Activated naive CD8-positive, alpha-beta T cell (primary cell): Measurements from ENCODE around the gene ICAM2.

Experiments used
- H3K27ac Mint-ChIP-seq: one replicate; pipeline ENCODE4 v1.8.0; 2021; ENCODE audit warnings: mixed read lengths
- H3K27me3 Mint-ChIP-seq: one replicate; pipeline ENCODE4 v1.8.0; 2021; ENCODE audit warnings: mixed read lengths
- H3K36me3 Mint-ChIP-seq: one replicate; pipeline ENCODE4 v1.8.0; 2021; ENCODE audit warnings: mixed read lengths
- H3K4me1 Mint-ChIP-seq: one replicate; pipeline ENCODE4 v1.8.0; 2021; ENCODE audit warnings: low read depth, mixed read lengths
- H3K4me3 Mint-ChIP-seq: one replicate; pipeline ENCODE4 v1.8.0; 2021; ENCODE audit warnings: mild to moderate bottlenecking, mixed read lengths
- H3K9me3 Mint-ChIP-seq: one replicate; pipeline ENCODE4 v1.8.0; 2021; ENCODE audit warnings: low read depth, mixed read lengths

The ICAM2 gene

DNA sequence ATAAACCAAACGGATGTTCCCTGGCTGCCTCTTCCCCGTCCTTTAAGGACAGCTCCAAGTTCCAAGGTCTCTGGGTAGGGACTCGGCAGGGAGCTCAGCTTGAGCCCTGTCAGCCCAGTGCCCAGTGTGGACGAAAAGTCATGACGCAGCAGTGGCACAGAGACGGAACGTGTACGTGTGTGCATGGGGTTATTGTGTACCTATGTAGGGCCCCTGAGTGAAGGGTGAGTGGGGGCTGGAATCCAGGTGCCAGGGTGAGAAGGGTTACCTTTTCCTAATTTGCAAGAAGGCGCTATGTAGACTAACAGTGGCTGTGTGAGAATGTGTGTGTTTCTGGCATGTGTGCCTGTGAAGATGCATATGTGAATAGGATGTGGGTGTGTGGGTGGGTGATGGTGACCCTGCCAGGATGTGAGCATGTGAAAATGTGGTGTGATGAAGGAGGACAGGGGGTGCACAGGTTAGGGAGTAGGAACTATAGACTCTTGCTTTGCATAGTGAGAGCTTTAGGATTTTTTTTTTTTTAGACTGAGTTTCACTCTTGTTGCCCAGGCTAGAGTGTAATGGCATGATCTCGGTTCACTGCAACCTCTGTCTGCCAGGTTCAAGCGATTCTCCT, 53.7 kb downstream of the ICAM2 start:
- H3K27me3 Mint-ChIP-seq: no peaks in the 10 kb centered on the region
- peak overlapping the region; percentile 4 for H3K4me3 Mint-ChIP-seq
- H3K36me3 Mint-ChIP-seq: no peaks in the 10 kb centered on the region
- H3K4me1 Mint-ChIP-seq: peaks cover 13% of the 10 kb centered on the region
- H3K27ac Mint-ChIP-seq: no peak overlapping the region
- no peaks in the 10 kb centered on the region for H3K9me3 Mint-ChIP-seq

DNA sequence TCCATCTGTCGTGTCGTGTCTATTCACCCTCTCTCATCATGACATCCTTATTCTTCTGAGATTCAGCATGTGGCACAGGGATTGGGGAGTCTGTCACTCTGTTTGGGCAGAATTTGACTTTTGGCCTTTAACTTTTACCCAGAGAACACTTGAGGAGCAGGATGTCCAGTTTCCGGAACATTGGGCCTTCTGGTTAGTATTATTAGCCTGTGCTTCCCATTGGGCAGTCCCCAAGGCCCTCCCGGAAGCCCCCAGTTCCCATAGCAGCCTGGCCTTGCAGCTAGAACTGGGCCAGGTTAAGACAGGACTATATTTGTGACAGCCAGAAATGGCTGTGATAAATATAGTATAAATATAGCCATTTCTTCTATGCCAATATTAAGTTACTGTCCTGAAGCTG, 57.3 kb downstream of the ICAM2 start:
- H3K4me1 Mint-ChIP-seq: peaks cover 15% of the 10 kb centered on the region
- H3K9me3 Mint-ChIP-seq: no peaks in the 10 kb centered on the region
- no peak overlapping the region for H3K27ac Mint-ChIP-seq
- H3K36me3 Mint-ChIP-seq: no peaks in the 10 kb centered on the region
- no peak overlapping the region for H3K4me3 Mint-ChIP-seq
- no peaks in the 10 kb centered on the region for H3K27me3 Mint-ChIP-seq

DNA sequence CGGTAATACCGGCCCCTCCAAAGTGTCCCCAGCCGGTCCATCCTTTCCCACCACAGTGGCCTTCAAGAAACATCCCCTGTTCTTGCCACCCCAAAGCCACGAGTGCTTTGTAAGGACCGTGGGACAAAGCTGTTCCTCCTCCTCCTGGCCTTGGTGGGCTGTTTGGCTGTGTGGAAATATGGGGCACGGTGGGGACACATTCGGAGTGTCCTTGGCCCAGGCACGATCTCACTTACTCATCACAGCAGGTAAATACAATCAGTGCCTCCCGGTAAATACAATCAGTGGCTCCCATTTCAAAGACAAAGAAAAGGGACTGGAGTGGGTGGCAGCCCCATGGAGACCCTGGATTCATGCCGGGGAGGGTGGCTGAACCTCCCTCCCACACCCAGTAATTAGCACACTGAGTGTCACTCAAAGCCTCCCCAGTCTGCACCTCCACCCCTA, 58.1 kb downstream of the ICAM2 start:
- Mint-ChIP-seq H3K27ac (no peak overlapping the region), H3K4me1 (peaks cover 13% of the 10 kb centered on the region), H3K4me3 (no peak overlapping the region), H3K36me3 (no peaks in the 10 kb centered on the region), H3K9me3 (no peaks in the 10 kb centered on the region), H3K27me3 (no peaks in the 10 kb centered on the region)

DNA sequence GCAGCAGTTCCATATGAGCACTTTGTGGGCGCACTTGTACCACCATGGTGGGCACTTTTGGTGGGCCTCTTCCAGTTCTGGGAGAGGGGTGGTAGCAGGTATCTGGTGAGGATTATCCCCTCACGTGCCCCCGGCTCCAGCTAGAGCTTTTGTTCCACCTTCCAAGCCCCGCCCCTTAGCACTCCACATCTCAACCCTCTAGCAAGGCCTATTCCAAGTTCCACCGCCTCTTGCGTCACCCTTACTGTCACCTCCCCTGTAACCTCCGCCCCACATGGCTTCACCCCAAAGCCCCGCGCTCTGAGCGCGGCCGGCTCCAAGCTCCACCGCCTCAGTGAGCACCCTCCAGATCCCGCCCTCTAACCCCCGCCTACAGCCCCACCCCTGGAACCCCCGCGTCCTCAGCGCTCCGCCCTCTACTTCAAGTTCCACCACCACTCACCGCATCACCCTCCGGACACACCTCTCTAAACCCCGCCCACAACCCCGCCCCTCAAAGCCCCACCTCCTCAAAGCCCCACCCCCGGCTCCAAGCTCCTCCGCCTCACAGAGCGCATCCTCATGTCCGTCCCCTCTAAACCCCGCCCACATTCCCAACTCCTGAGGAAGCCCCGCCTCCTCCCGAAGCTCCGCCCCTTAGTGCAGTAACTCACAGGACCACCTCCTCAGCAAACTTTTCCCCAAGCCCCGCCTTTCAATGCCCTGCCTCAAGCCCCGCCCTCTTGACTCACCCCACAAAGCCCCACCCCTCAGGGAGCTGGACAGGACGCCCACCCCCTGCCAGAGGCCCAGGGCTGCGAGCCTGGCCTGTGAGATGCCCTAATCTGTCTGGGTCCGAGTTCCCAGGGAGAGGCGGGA, 58.8 kb downstream of the ICAM2 start:
- Mint-ChIP-seq H3K27ac (no peak overlapping the region), H3K36me3 (no peaks in the 10 kb centered on the region), H3K27me3 (no peaks in the 10 kb centered on the region), H3K9me3 (no peaks in the 10 kb centered on the region), H3K4me1 (peaks cover 7% of the 10 kb centered on the region), H3K4me3 (peak overlapping the region; percentile 17)

DNA sequence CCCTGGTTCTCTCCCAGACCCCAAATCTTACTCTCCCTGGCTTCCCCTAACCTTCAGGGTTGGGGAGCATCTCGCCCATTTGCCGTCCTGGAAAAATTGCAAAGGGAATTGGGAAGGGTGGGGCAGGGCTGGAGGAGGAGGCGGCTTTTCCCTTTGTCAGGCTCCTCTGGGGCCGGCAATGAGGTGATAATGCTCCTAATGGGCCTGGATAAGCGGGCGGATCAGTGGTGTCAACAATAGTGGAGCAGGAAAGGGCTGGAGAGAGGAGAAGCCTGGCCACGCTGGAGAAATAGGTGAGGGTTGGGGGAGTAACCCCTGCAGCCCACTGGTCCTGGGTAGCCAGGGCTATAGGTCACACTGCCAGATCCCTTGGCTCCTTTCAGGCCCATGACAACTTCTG, 60.0 kb downstream of the ICAM2 start:
- Mint-ChIP-seq H3K36me3 (no peaks in the 10 kb centered on the region), H3K27ac (no peak overlapping the region), H3K4me3 (no peak overlapping the region), H3K27me3 (no peaks in the 10 kb centered on the region), H3K4me1 (peaks cover 4% of the 10 kb centered on the region), H3K9me3 (no peaks in the 10 kb centered on the region)

DNA sequence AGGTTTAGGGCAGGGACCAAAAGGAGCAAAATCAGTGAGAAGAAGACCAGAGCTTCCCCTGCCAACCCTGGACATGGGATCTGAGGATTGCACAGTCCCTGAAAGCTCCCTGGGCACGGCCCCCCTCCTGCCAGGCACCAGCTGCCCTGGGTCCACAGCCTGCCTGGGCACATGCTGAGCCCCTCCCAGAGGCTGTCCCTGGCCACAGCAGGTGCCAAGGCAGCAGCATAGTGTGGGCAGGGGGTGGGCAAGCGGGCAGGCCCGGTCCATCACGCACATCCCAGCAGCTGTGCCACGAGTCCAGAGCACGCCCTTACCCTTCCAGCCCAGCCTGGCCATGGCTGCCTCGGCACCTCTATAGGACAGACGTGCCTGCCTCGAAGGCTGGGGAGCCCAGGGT, 60.4 kb downstream of the ICAM2 start:
- Mint-ChIP-seq H3K36me3 (no peaks in the 10 kb centered on the region), H3K4me3 (no peak overlapping the region), H3K27ac (peak overlapping the region; percentile 6), H3K9me3 (no peaks in the 10 kb centered on the region), H3K27me3 (no peaks in the 10 kb centered on the region), H3K4me1 (peaks cover 7% of the 10 kb centered on the region)

DNA sequence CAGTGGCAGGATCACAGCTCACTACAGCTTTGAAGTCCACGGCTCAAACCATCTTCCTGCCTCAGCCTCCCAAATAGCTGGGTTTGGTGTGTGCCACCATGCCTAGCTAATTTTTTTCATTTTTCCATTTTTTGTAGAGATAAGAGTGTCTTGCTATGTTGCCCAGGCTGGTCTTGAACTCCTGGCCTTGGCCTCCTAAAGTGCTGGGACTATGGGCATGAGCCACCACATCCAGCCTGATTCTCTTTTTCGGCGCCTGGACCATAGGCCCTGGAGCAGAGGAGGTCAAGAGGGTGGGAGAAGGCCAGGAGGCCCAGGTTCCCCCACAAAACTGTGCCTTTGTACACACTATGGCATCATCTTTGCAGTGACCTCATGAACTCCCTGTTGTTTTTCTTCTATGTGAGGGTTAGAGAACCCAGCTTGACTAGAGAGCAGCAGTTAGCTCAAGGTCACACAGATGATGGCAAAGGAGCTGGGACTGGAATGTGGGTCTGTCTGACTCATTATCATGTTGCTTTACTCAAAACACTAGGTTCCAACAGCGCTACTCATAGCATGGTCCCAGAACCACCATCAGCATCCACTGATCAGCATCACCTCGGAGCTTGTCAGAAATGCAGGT, 64.0 kb downstream of the ICAM2 start:
- peaks cover 26% of the 10 kb centered on the region for H3K4me1 Mint-ChIP-seq
- no peak overlapping the region for H3K4me3 Mint-ChIP-seq
- no peaks in the 10 kb centered on the region for H3K36me3 Mint-ChIP-seq
- no peaks in the 10 kb centered on the region for H3K27me3 Mint-ChIP-seq
- no peaks in the 10 kb centered on the region for H3K9me3 Mint-ChIP-seq
- no peak overlapping the region for H3K27ac Mint-ChIP-seq

DNA sequence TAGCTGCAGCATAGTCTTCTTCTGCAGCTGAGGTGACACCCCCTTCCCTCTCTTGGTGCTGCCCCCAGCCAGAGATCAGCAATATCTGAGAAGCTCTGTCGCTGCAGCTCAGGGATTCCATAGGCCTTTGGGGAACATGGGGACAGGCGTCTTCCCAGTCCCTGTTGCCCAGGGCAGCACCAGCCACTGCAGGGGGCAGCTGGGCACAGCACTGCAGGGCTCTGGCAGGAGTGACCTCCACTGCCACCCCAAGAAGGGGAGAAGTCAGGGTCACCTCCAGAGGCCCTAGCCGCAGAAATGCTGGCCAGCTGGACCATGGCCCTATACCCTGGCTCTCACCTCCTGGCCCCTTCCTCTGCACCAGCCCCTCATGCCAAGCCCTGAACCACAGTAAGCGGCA, 64.6 kb downstream of the ICAM2 start:
- Mint-ChIP-seq H3K4me3 (no peak overlapping the region), H3K4me1 (peaks cover 26% of the 10 kb centered on the region), H3K27ac (no peak overlapping the region), H3K27me3 (no peaks in the 10 kb centered on the region), H3K9me3 (no peaks in the 10 kb centered on the region), H3K36me3 (no peaks in the 10 kb centered on the region)

DNA sequence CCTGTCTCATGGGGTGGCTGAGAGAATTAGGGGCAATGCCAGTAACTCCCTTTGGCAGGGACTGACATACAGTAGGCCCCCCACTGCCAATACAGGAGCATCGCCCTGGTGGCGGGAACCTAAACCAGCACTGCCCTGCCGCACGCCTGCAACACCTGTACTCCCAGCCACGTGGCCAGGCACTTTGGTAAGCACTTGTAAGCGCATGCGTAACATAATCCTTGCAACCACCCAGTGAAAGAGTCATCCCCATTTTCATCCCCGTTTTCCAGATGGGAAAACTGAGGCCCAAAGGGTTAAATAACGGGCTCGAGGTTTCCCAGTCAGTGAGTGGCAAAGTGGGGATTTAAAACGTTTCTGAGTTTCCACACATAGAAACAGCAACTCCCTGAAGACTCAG, 65.2 kb downstream of the ICAM2 start:
- Mint-ChIP-seq H3K36me3 (no peaks in the 10 kb centered on the region), H3K9me3 (no peaks in the 10 kb centered on the region), H3K4me1 (peaks cover 26% of the 10 kb centered on the region), H3K4me3 (no peak overlapping the region), H3K27ac (no peak overlapping the region), H3K27me3 (no peaks in the 10 kb centered on the region)

DNA sequence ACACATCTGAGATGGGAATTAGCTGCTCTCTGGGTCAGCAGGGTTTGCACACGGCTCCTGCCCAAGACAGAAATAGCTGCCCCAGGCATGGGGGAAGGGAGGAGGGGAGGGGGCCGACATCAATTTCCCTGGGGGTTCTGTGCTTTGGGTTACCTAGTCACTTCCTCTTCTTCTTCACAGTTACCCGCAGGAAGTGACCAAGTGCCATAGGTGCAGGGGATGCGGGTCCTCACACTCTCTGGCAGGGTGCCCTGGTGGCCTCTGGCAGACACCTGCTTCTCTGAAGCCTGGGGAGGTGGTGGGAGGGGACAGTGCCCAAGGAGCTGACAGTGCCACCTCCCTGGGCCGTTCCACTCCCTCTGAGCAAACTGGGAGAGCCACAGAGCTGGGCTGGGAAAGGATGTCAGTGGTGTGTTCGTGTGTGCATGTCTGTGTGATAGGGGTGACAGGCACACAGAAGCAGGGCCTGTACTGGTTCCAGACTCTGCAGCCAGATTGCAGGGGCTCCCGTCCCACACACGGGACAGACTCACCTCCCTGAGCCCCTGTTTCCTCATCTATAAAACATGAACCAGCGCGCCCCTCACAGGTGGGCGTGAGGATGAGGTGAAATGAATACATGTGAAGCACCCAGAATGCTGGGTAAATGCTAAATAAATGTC, 65.9 kb downstream of the ICAM2 start:
- Mint-ChIP-seq H3K27ac (peak overlapping the region; percentile 43), H3K4me1 (peaks cover 24% of the 10 kb centered on the region), H3K27me3 (no peaks in the 10 kb centered on the region), H3K4me3 (peak overlapping the region; percentile 2), H3K9me3 (no peaks in the 10 kb centered on the region), H3K36me3 (no peaks in the 10 kb centered on the region)
